Measurements from ENCODE around the gene IQCE. TPM values are rescaled to one million over a fixed set of nuclear protein-coding genes. Genes with fewer than 3 reads are reported as not detected.

Gene IQCE
- total RNA-seq, 2 experiments from 2014 or later, result 14.9 to 15.2 TPM

DNA sequence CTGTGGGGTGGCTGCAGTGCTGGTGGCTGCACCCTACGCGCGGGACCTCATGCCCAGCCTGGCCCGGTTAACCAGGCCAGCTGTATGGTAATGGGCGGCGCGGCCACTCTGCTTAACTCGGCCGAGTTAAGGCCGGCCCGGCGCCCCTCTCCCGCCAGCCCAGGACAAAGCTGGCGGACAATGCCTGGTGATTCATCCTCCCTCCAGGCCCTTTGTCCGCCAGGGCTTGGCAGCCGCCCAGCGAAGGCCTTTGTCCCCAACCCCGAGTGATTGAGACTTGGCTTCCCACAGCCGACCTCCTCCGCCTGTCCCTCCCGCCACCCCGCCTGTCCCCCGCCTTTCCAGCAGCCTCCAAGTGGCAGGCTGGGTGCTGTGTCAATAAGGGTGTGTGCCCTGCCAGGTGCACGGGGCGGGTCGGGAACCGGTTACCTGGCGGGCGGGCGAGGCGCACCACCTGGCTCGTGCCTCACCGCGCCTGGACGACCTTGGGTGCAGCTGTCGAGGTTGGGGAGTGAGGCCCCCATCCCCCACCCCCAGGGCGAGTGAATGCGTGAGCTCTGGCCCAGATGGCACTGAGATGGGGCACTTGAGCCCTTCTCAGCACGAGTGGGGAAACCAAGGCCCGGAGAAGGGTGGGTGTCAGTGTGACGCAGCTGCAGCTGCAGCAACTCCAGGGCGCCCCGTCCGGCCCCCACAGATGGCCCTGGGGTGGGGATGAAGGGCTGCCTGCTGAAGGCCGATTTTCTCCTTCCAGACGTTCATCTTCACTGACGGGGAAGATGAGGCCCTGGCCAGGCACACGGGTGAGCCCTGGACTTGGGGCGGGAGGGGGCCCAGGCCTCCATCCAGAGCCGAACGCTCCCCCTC is 34.6 kb upstream of the IQCE start:
- Mint-ChIP-seq H3K4me3 (peak overlapping the region; percentile 96), H3K4me1 (peaks cover 61% of the 10 kb centered on the region), H3K36me3 (peaks cover 26% of the 10 kb centered on the region), H3K27me3 (no peaks in the 10 kb centered on the region), H3K9me3 (ENCODE audit: low read depth) (no peaks in the 10 kb centered on the region), H3K27ac (no peak overlapping the region)
- DNase-seq (no peak), ATAC-seq (no peak)
- CTCF ChIA-PET, result no interaction called here

DNA sequence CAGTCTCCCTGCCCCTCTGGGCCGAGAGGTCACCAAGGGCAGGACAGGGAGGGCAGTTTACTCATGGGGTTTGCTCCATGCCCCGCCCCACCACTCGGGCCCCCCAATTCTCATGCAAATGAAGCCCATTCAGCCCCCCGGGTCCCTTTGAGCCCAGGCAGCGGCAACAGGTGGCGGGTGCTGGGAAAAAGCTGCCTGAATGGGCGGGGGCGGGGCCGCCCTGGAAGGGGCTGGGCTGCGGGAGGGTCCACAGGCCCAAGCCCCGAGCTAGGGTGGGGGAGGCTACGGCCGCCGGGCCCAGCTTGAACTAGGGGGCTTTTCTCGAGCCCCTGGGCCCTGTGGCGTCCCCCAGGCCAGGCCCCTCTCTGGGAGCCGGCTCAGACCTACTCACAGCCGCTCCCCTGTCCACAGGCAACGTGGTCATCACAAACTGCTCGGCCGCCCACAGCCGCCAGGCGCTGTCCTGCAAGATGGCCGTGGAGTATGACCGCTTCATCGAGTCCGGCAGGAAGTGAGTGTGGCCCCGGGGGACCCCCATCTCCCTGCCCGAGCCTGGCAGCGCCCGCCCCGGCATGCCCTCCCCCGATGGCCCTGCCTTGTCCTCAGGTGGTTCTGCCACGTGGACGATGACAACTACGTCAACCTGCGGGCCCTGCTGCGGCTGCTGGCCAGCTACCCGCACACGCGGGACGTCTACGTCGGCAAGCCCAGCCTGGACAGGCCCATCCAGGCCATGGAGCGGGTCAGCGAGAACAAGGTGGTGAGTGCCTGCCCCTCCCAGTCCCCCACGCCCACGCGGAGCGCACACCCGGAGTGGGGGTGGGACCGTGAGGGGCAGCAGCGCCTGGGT is 33.7 kb upstream of the IQCE start:
- H3K4me3 Mint-ChIP-seq, result no peak overlapping the region
- H3K9me3 Mint-ChIP-seq (ENCODE audit: low read depth), result no peaks in the 10 kb centered on the region
- H3K36me3 Mint-ChIP-seq, result peaks cover 26% of the 10 kb centered on the region
- no peak overlapping the region for H3K27ac Mint-ChIP-seq
- DNase-seq (no peak), ATAC-seq (no peak)
- peaks cover 69% of the 10 kb centered on the region for H3K4me1 Mint-ChIP-seq
- CTCF ChIA-PET, result no interaction called here
- H3K27me3 Mint-ChIP-seq, result no peaks in the 10 kb centered on the region

DNA sequence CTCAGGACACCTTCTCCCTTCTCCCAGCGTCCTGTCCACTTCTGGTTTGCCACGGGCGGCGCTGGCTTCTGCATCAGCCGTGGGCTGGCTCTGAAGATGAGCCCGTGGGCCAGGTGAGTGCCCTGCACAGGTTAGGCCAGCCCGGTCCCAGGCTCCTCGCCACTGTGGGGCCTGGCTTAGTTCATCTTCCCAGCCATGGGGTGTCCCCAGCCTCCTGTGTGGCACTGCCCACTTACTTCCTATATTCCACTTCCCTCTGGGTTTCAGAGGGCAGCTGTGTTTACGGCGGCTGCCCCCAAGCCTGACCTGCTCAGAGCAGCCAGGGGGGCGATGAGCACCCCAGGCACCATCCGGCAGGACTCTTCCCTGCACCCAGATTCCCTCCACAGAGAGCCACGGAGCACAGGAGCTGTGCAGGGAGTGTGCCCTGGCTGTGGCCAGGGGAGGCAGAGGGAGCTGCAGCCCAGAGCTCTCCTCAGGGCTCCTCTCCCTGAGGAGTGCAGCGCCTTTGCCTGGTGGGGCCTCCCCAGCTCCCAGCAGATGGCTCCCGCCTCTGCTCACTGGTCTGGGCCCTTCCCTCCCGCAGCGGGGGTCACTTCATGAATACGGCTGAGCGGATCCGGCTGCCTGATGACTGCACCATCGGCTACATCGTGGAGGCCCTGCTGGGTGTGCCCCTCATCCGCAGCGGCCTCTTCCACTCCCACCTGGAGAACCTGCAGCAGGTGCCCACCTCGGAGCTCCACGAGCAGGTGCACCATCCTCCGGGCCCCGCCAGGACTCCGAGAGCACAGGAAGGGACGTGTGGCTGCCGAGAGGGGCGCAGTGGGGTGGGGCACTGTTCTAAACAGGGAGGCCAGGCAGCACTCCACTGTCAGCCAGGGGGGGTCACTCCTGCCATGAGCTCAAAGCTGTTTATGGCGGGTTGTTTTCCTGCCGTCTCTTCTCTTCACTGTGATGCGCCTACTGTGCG is 32.8 kb upstream of the IQCE start:
- peaks cover 78% of the 10 kb centered on the region for H3K4me1 Mint-ChIP-seq
- H3K36me3 Mint-ChIP-seq, result peaks cover 25% of the 10 kb centered on the region
- no peak for ATAC-seq
- no peaks in the 10 kb centered on the region for H3K9me3 Mint-ChIP-seq (ENCODE audit: low read depth)
- CTCF ChIA-PET, result interaction anchor here (2.3 kb wide), 1 partner anchor 184 kb away, joined by 9 read pairs; no protein-coding TSS in a partner anchor
- no peaks in the 10 kb centered on the region for H3K27me3 Mint-ChIP-seq
- H3K27ac Mint-ChIP-seq, result peak overlapping the region; percentile 32
- DNase-seq, result no peak
- no peak overlapping the region for H3K4me3 Mint-ChIP-seq

DNA sequence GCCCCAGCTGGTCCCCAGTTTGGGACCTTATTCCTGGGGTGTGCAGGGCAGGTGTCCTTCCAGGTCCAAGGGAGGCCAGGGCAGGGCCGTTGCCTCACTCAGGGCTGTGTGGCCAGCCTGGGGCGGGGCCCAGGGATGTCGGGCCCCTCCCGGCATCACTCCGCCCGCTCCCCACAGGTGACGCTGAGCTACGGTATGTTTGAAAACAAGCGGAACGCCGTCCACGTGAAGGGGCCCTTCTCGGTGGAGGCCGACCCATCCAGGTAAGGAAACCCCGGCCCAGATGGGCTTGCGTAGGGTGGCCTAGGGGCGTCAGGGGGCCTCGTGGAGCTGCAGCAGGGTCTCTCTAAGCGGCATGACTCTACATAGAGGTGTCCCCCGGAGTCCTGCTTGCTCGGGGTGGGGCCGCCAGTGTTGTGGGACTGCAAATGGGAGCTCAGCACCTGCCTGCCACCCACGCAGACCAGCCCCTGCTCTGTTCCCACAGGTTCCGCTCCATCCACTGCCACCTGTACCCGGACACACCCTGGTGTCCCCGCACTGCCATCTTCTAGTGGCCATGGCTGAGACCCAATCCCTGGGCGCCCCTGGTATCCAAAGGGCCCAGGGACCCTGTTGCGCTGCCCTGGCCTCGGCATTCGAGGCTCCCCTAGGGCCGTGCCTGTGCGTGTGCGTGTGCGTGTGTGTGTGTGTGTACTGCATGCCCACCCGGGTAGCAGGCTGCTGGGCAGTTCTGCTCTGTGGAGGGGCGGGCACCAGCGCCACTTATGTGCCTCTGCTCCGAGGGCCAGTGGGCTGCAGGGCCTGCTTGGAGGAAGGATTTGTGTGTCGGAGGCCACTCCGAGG is 31.9 kb upstream of the IQCE start:
- DNase-seq, result no peak
- ATAC-seq, result no peak
- Mint-ChIP-seq H3K27me3 (no peaks in the 10 kb centered on the region), H3K4me1 (peaks cover 79% of the 10 kb centered on the region), H3K36me3 (peaks cover 21% of the 10 kb centered on the region), H3K9me3 (ENCODE audit: low read depth) (no peaks in the 10 kb centered on the region), H3K27ac (peak overlapping the region; percentile 95), H3K4me3 (no peak overlapping the region)
- CTCF ChIA-PET, result interaction anchor here (2.3 kb wide), 1 partner anchor 183 kb away, joined by 9 read pairs; no protein-coding TSS in a partner anchor

DNA sequence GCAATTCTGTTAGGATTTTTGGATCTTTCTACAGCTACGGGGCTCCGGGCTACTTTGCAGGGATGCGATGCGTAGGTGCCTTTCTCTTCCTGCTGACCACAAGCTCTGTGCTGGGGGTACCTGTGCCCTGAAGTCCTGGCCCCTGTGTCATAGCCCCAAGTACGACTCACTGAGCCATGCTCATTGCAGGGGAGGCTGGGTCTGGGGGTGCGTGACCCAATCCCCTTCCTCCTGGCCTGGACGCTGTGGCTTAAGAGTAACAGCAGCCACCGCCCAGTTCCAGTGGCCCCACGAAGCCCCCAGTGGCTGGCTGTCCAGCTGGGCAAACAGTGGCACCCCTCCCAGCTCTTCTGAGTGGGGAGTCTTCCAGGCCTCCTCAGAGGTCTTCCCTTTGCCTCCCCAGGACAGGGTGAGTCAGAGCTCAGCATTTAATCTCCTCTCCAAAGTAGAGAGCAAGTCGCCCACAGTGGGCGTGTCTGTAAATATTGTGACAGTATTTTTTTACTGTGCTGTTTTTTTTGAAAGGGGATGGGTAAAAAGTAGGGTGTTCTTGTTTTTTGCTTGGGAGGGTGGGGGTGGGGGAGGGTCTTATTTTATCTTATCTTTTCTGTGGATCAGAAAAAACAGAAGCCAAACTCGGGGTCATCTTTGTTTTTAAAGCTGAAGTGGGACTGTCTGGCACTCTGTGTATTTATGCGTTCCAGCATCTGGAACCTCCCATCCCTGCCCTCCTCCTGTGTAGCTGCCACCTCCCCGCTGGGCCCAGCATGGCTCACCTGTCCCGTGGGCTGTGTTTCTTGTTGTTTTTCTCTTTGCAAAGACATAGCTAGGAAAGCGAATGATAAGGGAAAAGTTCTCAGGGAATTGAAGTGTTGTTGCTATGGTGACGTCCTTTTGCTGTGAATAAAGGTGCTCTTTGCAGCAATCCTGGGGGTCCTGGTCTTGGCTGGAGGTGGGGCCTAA is 31.0 kb upstream of the IQCE start:
- Mint-ChIP-seq H3K27ac (peak overlapping the region; percentile 95), H3K4me1 (peaks cover 73% of the 10 kb centered on the region), H3K36me3 (peaks cover 17% of the 10 kb centered on the region), H3K27me3 (no peaks in the 10 kb centered on the region), H3K9me3 (ENCODE audit: low read depth) (no peaks in the 10 kb centered on the region), H3K4me3 (no peak overlapping the region)
- CTCF ChIA-PET, result interaction anchor here (1.1 to 2.3 kb wide), 2 partner anchors 49 to 182 kb away, joined by 3 to 9 read pairs; no protein-coding TSS in a partner anchor
- DNase-seq (peak; percentile 74), ATAC-seq (peak; percentile 13)

DNA sequence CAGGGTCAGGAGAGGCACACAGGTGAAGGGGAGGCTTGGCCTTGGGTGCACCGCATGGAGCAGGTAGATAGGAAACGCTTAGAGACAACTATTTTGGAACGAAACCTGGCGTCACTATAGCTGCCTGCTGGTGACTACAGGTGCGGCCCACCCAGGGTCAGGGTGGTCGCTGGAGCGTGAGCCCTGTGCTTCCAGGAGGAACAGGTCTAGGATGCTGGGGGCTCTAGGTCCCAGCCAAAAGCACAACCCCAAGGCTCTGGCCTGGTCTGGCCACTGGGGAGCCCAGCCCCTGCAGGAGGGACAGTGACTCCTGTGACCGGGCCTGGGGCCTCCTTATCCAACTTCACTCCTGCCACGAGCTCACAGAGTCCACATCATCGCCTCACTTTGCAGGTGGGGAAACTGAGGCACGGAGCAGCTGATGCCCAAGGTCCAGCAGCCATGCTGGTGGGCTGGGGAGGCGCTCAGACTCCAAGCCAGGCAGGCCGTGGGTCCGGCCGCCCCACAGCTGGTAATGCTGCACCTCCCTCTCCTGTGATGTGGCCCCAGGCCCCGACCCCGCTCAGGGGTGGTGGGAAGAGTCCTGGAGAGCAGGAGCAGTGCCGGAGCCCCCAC is 30.2 kb upstream of the IQCE start:
- no peaks in the 10 kb centered on the region for H3K27me3 Mint-ChIP-seq
- DNase-seq, result no peak

DNA sequence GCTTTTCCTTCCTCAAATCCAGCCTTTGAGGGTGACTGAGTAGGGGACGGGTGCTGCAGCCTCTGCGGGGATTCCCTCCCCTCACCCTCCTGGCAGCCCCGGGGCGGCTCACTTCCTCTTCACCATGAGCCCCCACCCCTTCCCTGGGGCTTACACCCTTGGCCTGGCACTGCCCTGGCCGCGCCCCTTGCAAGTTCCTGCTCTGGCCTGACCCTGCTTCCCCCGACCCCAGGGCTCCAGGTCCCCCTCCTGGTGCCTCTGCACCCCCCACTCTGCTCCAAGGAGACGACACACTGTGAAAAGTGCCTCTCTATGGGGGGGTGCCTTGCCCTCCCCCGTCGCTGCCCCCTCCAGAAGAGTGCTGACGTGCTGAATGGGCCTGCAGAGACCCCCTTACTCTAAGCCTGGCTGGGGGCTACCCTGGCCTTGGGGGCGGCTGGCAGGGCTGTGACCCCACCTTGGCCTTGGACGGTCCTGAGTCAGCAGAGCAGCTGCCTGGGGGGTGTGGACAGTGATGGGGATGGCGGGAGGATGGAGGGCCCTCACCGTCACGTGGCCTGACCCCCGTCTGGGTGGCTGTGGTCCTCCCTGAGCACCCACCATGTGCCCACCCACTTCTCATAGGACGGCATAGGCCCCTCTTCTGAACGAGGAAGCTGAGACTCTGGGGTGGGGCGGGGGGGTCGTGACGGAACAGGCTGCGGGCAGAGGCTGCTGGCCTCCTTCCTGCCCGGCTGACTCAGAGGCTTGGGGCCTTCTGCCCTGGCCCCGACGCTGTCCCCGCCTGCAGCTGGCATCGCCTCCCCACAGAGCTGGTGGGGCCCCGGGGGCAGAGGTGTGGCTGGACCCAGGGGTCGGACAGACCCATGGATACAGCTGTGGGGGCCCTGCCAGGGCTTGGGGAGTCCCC is 29.4 kb upstream of the IQCE start:
- CTCF ChIA-PET, result interaction anchor here (0.6 to 2.3 kb wide), 8 partner anchors 9 to 180 kb away, joined by 3 to 9 read pairs (median 3); partner anchors contain the start of gene IQCE
- H3K4me1 Mint-ChIP-seq, result peaks cover 58% of the 10 kb centered on the region
- no peaks in the 10 kb centered on the region for H3K9me3 Mint-ChIP-seq (ENCODE audit: low read depth)
- DNase-seq (peak; percentile 80), ATAC-seq (peak; percentile 54)
- no peaks in the 10 kb centered on the region for H3K27me3 Mint-ChIP-seq
- peaks cover 13% of the 10 kb centered on the region for H3K36me3 Mint-ChIP-seq
- peak overlapping the region; percentile 95 for H3K27ac Mint-ChIP-seq
- peak overlapping the region; percentile 67 for H3K4me3 Mint-ChIP-seq

More for the DNA sequence above, 30.2 kb upstream of the IQCE start:
- no peaks in the 10 kb centered on the region for H3K9me3 Mint-ChIP-seq (ENCODE audit: low read depth)
- H3K4me3 Mint-ChIP-seq, result no peak overlapping the region
- no peak for ATAC-seq
- H3K4me1 Mint-ChIP-seq, result peaks cover 66% of the 10 kb centered on the region
- peaks cover 13% of the 10 kb centered on the region for H3K36me3 Mint-ChIP-seq
- H3K27ac Mint-ChIP-seq, result peak overlapping the region; percentile 95
- CTCF ChIA-PET, result interaction anchor here (1.1 to 2.3 kb wide), 2 partner anchors 50 to 182 kb away, joined by 3 to 9 read pairs; no protein-coding TSS in a partner anchor

DNA sequence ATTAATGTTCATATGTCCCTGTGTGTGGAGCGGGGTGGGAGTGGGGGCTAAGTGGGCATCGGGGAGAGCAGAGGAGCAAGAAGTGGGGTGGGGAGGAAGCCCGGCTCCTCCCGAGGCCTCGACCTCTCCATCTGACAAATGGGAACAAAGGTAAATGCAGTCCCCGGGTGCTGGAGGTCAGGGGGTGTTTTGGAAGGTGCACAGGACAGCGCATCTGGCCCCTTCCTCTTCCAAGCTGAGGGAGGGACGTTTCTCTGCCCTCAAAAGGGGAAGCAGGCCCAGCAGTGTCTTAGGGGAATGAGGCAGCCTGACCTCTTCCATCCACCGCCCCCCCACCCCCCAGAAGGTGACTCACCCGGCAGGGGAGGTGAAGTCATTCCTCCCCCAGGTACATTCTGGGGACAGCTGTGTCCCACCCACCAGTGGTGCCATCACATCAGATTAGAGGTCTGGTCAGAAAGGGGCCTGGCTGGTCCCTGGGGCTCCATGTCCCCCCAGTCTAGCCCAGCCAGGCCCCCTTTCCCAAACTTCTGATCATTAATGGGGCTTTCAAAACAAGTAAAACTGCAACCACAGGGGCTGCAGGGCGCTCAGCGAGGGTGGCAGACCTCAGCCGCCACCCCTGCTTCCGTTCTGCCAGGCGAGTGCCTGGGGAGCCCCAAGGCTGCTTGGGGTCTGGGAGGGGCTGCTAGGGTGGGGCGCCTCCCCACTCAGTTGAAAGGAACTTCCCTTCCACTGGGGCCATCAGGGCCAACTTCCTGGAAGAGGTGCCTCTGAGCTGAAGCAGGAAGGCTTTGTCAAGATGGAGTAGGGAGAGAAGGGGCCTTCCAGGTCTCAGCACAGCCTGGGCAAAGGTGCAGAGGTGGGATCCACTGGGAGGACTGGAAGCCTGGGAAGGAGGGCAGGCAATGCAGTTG is 28.4 kb upstream of the IQCE start:
- CTCF ChIA-PET, result interaction anchor here (0.6 to 2.3 kb wide), 7 partner anchors 10 to 179 kb away, joined by 3 to 9 read pairs (median 3); partner anchors contain the start of gene IQCE

More for the DNA sequence above, 28.4 kb upstream of the IQCE start:
- peaks cover 58% of the 10 kb centered on the region for H3K4me1 Mint-ChIP-seq
- peak overlapping the region; percentile 95 for H3K27ac Mint-ChIP-seq
- peaks cover 13% of the 10 kb centered on the region for H3K36me3 Mint-ChIP-seq
- DNase-seq (peak; percentile 91), ATAC-seq (peak; percentile 63)
- H3K27me3 Mint-ChIP-seq, result no peaks in the 10 kb centered on the region
- H3K4me3 Mint-ChIP-seq, result peak overlapping the region; percentile 67
- no peaks in the 10 kb centered on the region for H3K9me3 Mint-ChIP-seq (ENCODE audit: low read depth)

Data from activated CD8-positive, alpha-beta memory T cell treated with anti-CD3 and anti-CD28 coated beads, Interleukin-2, amount 10 ng/mL, durations not matched to agents 7 days and 5 days (primary cell).